HepG2 (cell line): ENCODE results near the gene SGCE. TPM values are rescaled to one million over a fixed set of nuclear protein-coding genes. Genes with fewer than 3 reads are reported as not detected.
A peak's percentile ranks its signal among the peaks of the same experiment; 100 is the strongest.

Experiments used
- ASH2L ChIP-seq: fragments of 300-600, 200-600 bp; sonication (generic); IDR thresholded peaks from 2 replicates; pipeline ENCODE4 v1.7.0; 2017; ENCODE audit warnings: low read depth, mild to moderate bottlenecking, moderate library complexity, mixed read lengths, low read length; ENCODE audit not compliant: insufficient read length
- CHCHD3 ChIP-seq: sonication (generic); formaldehyde crosslinking; IDR thresholded peaks from 2 replicates; pipeline ENCODE4 v1.8.0; 2022; ENCODE audit warnings: mild to moderate bottlenecking, missing genetic modification reagents, moderate library complexity
- HNF4G ChIP-seq, 2 experiments: sonication (generic) in 1 of 2; formaldehyde crosslinking in 1 of 2; IDR thresholded peaks; 2 replicates each; pipeline versions ENCODE4 v1.4.0 to v1.6.1; 2011 to 2020; ENCODE audit warnings: borderline replicate concordance in 2 of 2, low read depth in 2 of 2, mild to moderate bottlenecking in 2 of 2, low read length in 1 of 2, missing genetic modification reagents in 1 of 2, moderate library complexity in 1 of 2
- ISX ChIP-seq: sonication (generic); formaldehyde crosslinking; conservative IDR thresholded peaks from 2 replicates; pipeline ENCODE4 v1.5.0; 2020; ENCODE audit warnings: missing genetic modification reagents
- MAFF ChIP-seq: IDR thresholded peaks from 2 replicates; pipeline ENCODE4 v1.6.1; 2011; ENCODE audit warnings: low read depth, low read length, improper control_type of control experiment
- NFIC ChIP-seq: IDR thresholded peaks from 2 replicates; pipeline ENCODE4 v1.6.1; 2012; ENCODE audit warnings: mild to moderate bottlenecking, low read length, inconsistent platforms
- RCOR2 ChIP-seq: IDR thresholded peaks from 2 replicates; pipeline ENCODE4 v1.6.1; 2016; ENCODE audit warnings: missing biosample characterization, missing genetic modification reagents
- REL ChIP-seq: sonication (generic); formaldehyde crosslinking; conservative IDR thresholded peaks from 2 replicates; pipeline ENCODE4 v1.8.0; 2022; ENCODE audit warnings: mild to moderate bottlenecking, missing genetic modification reagents, moderate library complexity
- TARDBP ChIP-seq: sonication (generic); formaldehyde crosslinking; IDR thresholded peaks from 2 replicates; pipeline ENCODE4 v1.8.0; 2022; ENCODE audit warnings: mild to moderate bottlenecking, missing genetic modification reagents
- USF2 ChIP-seq, 2 experiments: sonication (generic) in 1 of 2; formaldehyde crosslinking in 1 of 2; IDR thresholded peaks; 2 replicates each; pipeline versions ENCODE4 v1.5.1 to v1.6.1; 2011 to 2020; ENCODE audit warnings: borderline replicate concordance in 1 of 2, low read depth in 1 of 2, low read length in 1 of 2, mild to moderate bottlenecking in 1 of 2, missing genetic modification reagents in 1 of 2, moderate library complexity in 1 of 2
- XBP1 ChIP-seq: sonication (generic); formaldehyde crosslinking; IDR thresholded peaks from 2 replicates; pipeline ENCODE4 v1.5.0; 2020; ENCODE audit warnings: missing genetic modification reagents
- ZNF143 ChIP-seq: sonication (generic); formaldehyde crosslinking; IDR thresholded peaks from 2 replicates; pipeline ENCODE4 v1.4.0; 2020; ENCODE audit warnings: missing genetic modification reagents
- ZNF510 ChIP-seq: sonication (generic); formaldehyde crosslinking; IDR thresholded peaks from 2 replicates; pipeline ENCODE4 v1.4.0; 2020; ENCODE audit warnings: low read depth, mild to moderate bottlenecking, missing genetic modification reagents
- ZNF747 ChIP-seq: sonication (generic); formaldehyde crosslinking; IDR thresholded peaks from 2 replicates; pipeline ENCODE4 v1.8.1; 2023; ENCODE audit warnings: missing genetic modification reagents, mild to moderate bottlenecking, borderline replicate concordance
- polyA plus RNA-seq, 8 experiments: library from polyadenylated mRNA; depleted of rRNA in 3 of 8; stranded (reverse) in 7 of 8; unstranded in 1 of 8; fragments of >200 nt; fragmentation: Illumina TruSeq in 4 of 8; extraction: Trizol in 4 of 8; gene quantifications; 2 replicates each; pipeline versions ENCODE4 v1.2.1 to v1.2.3, GENCODE V29; 2011 to 2016; ENCODE audit warnings: low read depth in 4 of 8, missing spikeins in 1 of 8, mixed read lengths in 1 of 8; ENCODE audit not compliant: insufficient read depth in 1 of 8
- total RNA-seq, 5 experiments: library from RNA; depleted of rRNA; stranded (reverse); fragments of >200 nt; fragmentation: Illumina TruSeq; extraction: Trizol; gene quantifications; 2 replicates each; pipeline ENCODE4 v1.2.3, GENCODE V29; 2016; ENCODE audit warnings: low read depth in 1 of 5
- TF ChIP-seq, protein P1 (sequence below): sonication (generic); formaldehyde crosslinking; IDR thresholded peaks from 2 replicates; pipeline ENCODE4 v1.9.0; 2021; ENCODE audit warnings: mild to moderate bottlenecking, missing genetic modification reagents
- TF ChIP-seq, protein P2 (sequence below): sonication (generic); formaldehyde crosslinking; IDR thresholded peaks from 2 replicates; pipeline ENCODE4 v1.5.1; 2020; ENCODE audit warnings: missing genetic modification reagents, mild to moderate bottlenecking, borderline replicate concordance
- TF ChIP-seq, protein P3 (sequence below): sonication (generic); formaldehyde crosslinking; IDR thresholded peaks from 2 replicates; pipeline ENCODE4 v1.5.0; 2020; ENCODE audit warnings: mild to moderate bottlenecking, missing genetic modification reagents

The SGCE gene
- total and polyA plus RNA-seq, 2 of the 13 experiments (the other 11 are each of a cell fraction or from before 2014, with no cell fraction given), result 52.3 to 71.1 TPM

DNA sequence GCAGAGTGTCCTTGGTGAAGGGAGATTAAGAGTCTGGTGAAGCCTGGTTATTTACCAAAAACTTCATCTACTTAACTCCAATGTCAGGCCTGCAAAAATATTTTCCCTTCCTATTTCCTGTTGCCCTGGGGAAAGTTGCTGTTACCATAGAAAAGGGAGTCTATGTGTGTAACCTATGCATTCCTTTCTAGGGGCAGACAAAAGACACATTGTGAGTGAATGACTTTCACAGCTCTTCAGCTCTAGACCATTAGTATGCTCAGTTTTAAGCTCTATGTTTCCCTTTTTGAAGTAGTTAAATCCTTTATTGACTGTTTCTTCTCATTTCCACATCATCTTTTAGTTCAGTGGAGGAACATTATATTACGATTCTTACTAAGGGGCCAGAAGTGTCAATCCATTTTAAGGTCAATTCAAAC lies 45.6 kb upstream of the SGCE start (continued):
- TF ChIP-seq RCOR2 (CRISPR knock-in tag) (peak; percentile 37; the same call in 1 of the 2 replicates), ASH2L (peak; percentile 33), MAFF (no peak), ZNF143 (CRISPR knock-in tag) (no peak), USF2 (IDR thresholded peaks at IDR 0.05; ENCODE audit: low read depth, low read length) (no peak), USF2 (CRISPR knock-in tag; IDR thresholded peaks at IDR 0.05; ENCODE audit: borderline replicate concordance) (no peak), XBP1 (CRISPR knock-in tag) (no peak), NFIC (peak; percentile 73; the same call in 1 of the 2 replicates), HNF4G (IDR thresholded peaks at IDR 0.05; ENCODE audit: borderline replicate concordance, low read depth, low read length) (no peak), HNF4G (CRISPR knock-in tag; IDR thresholded peaks at IDR 0.05; ENCODE audit: borderline replicate concordance, low read depth) (peak; percentile 53; the same call in 1 of the 2 replicates), ZNF747 (CRISPR knock-in tag) (no peak), REL (CRISPR knock-in tag) (no peak), ISX (no peak), TARDBP (CRISPR knock-in tag) (peak; percentile 67; the same call in 1 of the 2 replicates), CHCHD3 (CRISPR knock-in tag) (no peak), ZNF510 (CRISPR knock-in tag) (0 out of 2 replicates have a peak, but pooled peaks have one; percentile 39)
- TF ChIP-seq, protein P1, sequence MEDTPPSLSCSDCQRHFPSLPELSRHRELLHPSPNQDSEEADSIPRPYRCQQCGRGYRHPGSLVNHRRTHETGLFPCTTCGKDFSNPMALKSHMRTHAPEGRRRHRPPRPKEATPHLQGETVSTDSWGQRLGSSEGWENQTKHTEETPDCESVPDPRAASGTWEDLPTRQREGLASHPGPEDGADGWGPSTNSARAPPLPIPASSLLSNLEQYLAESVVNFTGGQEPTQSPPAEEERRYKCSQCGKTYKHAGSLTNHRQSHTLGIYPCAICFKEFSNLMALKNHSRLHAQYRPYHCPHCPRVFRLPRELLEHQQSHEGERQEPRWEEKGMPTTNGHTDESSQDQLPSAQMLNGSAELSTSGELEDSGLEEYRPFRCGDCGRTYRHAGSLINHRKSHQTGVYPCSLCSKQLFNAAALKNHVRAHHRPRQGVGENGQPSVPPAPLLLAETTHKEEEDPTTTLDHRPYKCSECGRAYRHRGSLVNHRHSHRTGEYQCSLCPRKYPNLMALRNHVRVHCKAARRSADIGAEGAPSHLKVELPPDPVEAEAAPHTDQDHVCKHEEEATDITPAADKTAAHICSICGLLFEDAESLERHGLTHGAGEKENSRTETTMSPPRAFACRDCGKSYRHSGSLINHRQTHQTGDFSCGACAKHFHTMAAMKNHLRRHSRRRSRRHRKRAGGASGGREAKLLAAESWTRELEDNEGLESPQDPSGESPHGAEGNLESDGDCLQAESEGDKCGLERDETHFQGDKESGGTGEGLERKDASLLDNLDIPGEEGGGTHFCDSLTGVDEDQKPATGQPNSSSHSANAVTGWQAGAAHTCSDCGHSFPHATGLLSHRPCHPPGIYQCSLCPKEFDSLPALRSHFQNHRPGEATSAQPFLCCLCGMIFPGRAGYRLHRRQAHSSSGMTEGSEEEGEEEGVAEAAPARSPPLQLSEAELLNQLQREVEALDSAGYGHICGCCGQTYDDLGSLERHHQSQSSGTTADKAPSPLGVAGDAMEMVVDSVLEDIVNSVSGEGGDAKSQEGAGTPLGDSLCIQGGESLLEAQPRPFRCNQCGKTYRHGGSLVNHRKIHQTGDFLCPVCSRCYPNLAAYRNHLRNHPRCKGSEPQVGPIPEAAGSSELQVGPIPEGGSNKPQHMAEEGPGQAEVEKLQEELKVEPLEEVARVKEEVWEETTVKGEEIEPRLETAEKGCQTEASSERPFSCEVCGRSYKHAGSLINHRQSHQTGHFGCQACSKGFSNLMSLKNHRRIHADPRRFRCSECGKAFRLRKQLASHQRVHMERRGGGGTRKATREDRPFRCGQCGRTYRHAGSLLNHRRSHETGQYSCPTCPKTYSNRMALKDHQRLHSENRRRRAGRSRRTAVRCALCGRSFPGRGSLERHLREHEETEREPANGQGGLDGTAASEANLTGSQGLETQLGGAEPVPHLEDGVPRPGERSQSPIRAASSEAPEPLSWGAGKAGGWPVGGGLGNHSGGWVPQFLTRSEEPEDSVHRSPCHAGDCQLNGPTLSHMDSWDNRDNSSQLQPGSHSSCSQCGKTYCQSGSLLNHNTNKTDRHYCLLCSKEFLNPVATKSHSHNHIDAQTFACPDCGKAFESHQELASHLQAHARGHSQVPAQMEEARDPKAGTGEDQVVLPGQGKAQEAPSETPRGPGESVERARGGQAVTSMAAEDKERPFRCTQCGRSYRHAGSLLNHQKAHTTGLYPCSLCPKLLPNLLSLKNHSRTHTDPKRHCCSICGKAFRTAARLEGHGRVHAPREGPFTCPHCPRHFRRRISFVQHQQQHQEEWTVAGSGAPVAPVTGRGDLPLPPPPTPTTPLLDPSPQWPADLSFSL, result no peak
- TF ChIP-seq, protein P2, sequence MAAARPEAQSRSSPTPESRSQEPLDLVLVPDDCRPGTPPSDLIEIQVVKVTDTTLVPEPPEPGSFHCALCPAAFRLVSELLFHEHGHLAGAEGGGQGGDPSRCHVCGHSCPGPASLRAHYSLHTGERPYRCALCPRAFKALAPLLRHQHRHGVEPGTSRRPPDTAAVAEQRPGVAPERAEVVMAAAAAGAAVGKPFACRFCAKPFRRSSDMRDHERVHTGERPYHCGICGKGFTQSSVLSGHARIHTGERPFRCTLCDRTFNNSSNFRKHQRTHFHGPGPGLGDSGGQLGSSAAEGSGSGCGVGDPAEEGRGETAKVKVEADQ, result no peak
- TF ChIP-seq, protein P3, sequence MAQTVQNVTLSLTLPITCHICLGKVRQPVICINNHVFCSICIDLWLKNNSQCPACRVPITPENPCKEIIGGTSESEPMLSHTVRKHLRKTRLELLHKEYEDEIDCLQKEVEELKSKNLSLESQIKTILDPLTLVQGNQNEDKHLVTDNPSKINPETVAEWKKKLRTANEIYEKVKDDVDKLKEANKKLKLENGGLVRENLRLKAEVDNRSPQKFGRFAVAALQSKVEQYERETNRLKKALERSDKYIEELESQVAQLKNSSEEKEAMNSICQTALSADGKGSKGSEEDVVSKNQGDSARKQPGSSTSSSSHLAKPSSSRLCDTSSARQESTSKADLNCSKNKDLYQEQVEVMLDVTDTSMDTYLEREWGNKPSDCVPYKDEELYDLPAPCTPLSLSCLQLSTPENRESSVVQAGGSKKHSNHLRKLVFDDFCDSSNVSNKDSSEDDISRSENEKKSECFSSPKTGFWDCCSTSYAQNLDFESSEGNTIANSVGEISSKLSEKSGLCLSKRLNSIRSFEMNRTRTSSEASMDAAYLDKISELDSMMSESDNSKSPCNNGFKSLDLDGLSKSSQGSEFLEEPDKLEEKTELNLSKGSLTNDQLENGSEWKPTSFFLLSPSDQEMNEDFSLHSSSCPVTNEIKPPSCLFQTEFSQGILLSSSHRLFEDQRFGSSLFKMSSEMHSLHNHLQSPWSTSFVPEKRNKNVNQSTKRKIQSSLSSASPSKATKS (CRISPR knock-in tag), result no peak
